ENCODE results near the gene PRF1. TPM values are rescaled to one million over a fixed set of nuclear protein-coding genes. Genes with fewer than 3 reads are reported as not detected.

PRF1 gene
- total and polyA plus RNA-seq, 2 donors (not counting 1 experiment from before 2014, with no cell fraction given): 1.0 to 1.9 TPM

DNA sequence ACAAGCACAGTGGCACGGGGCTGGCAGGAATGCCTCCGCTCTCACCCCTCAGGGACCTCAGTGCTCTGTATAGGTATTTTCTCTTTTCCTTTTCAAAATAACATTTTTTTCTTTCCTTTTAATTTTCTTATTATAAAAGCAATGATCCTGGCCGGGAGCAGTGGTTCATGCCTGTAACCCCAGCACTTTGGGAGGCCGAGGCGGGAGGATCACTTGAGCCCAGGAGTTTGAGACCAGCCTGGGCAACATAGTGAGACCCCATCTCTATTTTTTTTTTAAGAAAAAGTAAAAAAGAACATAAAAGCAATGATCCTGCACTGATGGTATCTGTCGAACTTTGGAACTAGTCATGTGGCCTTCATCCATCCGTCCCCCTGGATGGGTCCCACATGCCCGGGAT is 3.2 kb downstream of the PRF1 start:
- Histone ChIP-seq H3K27ac (ENCODE audit: low read length in 2 of 2) (no peak overlapping the region), H3K4me2 (replicated peaks; ENCODE audit: low read depth, low read length, poor library complexity, severe bottlenecking) (no peak overlapping the region), H3K27me3 (replicated peaks in 1 of 4; ENCODE audit: control extremely low read depth in 1 of 4, control insufficient read depth in 3 of 4, insufficient read depth in 4 of 4, low read length in 3 of 4) (no peaks in the 10 kb centered on the region), H3K9ac (ENCODE audit: low read length) (no peak overlapping the region), H4K20me1 (ENCODE audit: control insufficient read depth, insufficient read depth, low read length, poor library complexity, severe bottlenecking) (no peaks in the 10 kb centered on the region), H3K79me2 (ENCODE audit: control insufficient read depth, insufficient read depth, low read length) (no peaks in the 10 kb centered on the region), H3K9me3 (ENCODE audit: control extremely low read depth in 1 of 3, control insufficient read depth in 2 of 3, insufficient read depth in 1 of 3, low read length in 2 of 3) (no peaks in the 10 kb centered on the region), H2AFZ (ENCODE audit: insufficient read depth, low read depth, low read length, poor library complexity, severe bottlenecking) (no peak overlapping the region), H3K4me3 (ENCODE audit: control extremely low read depth in 1 of 5, extremely low read depth in 1 of 5, insufficient read depth in 1 of 5, low read depth in 2 of 5, low read length in 4 of 5) (no peak overlapping the region), H3K4me1 (ENCODE audit: control insufficient read depth in 2 of 2, insufficient read depth in 2 of 2, low read length in 2 of 2) (no peaks in the 10 kb centered on the region), H3K36me3 (replicated peaks in 1 of 2; ENCODE audit: control extremely low read depth in 1 of 2, control insufficient read depth in 1 of 2, extremely low read depth in 1 of 2, insufficient read depth in 2 of 2, low read length in 1 of 2) (no peaks in the 10 kb centered on the region)
- Mint-ChIP-seq H3K9me3 (ENCODE audit: insufficient read depth) (no peaks in the 10 kb centered on the region), H3K27ac (no peak overlapping the region), H3K4me1 (no peaks in the 10 kb centered on the region), H3K4me3 (no peak overlapping the region), H3K27me3 (peaks cover 3% of the 10 kb centered on the region)
- 91% methylated on average over 4 of the region's 8 CpGs for WGBS (ENCODE audit: insufficient coverage)
- no peak for DNase-seq
- no peak for ATAC-seq (ENCODE audit: low read depth)
- ChIA-PET POLR2A (no interaction called here), CTCF (no interaction called here)
- intact Hi-C loops (cut with micrococcal nuclease): no loop called here
- TF ChIP-seq, protein P1, sequence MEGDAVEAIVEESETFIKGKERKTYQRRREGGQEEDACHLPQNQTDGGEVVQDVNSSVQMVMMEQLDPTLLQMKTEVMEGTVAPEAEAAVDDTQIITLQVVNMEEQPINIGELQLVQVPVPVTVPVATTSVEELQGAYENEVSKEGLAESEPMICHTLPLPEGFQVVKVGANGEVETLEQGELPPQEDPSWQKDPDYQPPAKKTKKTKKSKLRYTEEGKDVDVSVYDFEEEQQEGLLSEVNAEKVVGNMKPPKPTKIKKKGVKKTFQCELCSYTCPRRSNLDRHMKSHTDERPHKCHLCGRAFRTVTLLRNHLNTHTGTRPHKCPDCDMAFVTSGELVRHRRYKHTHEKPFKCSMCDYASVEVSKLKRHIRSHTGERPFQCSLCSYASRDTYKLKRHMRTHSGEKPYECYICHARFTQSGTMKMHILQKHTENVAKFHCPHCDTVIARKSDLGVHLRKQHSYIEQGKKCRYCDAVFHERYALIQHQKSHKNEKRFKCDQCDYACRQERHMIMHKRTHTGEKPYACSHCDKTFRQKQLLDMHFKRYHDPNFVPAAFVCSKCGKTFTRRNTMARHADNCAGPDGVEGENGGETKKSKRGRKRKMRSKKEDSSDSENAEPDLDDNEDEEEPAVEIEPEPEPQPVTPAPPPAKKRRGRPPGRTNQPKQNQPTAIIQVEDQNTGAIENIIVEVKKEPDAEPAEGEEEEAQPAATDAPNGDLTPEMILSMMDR (IDR thresholded peaks at IDR 0.05): no peak
- no peak for TF ChIP-seq EZH2 (IDR thresholded peaks at IDR 0.05; ENCODE audit: borderline replicate concordance, insufficient read depth, low read depth, low read length, poor library complexity, severe bottlenecking)

DNA sequence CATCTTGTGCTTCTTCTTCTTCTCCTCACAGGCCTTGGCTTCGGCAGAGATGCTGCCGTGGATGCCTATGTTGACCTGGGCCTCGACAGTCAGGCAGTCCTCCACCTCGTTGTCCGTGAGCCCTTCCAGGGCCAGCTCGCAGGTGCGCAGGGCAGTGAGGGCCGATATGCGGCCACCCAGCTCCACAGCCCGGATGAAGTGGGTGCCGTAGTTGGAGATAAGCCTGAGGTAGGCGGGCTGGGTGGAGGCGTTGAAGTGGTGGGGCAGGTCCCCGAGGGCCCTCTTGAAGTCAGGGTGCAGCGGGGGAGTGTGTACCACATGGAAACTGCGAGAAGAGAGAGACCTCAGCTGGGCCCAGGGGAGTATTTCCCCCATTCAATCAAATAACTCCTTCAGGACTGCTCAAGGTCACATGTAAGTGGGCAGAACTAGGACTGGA is 3.7 kb downstream of the PRF1 start:
- Histone ChIP-seq H3K4me1 (ENCODE audit: control insufficient read depth in 2 of 2, insufficient read depth in 2 of 2, low read length in 2 of 2) (no peaks in the 10 kb centered on the region), H2AFZ (ENCODE audit: insufficient read depth, low read depth, low read length, poor library complexity, severe bottlenecking) (no peak overlapping the region), H3K4me3 (ENCODE audit: control extremely low read depth in 1 of 5, extremely low read depth in 1 of 5, insufficient read depth in 1 of 5, low read depth in 2 of 5, low read length in 4 of 5) (no peak overlapping the region), H3K9me3 (ENCODE audit: control extremely low read depth in 1 of 3, control insufficient read depth in 2 of 3, insufficient read depth in 1 of 3, low read length in 2 of 3) (no peaks in the 10 kb centered on the region), H3K79me2 (ENCODE audit: control insufficient read depth, insufficient read depth, low read length) (no peaks in the 10 kb centered on the region), H3K27me3 (replicated peaks in 1 of 4; ENCODE audit: control extremely low read depth in 1 of 4, control insufficient read depth in 3 of 4, insufficient read depth in 4 of 4, low read length in 3 of 4) (no peaks in the 10 kb centered on the region), H3K4me2 (replicated peaks; ENCODE audit: low read depth, low read length, poor library complexity, severe bottlenecking) (no peak overlapping the region), H4K20me1 (ENCODE audit: control insufficient read depth, insufficient read depth, low read length, poor library complexity, severe bottlenecking) (no peaks in the 10 kb centered on the region), H3K27ac (ENCODE audit: low read length in 2 of 2) (no peak overlapping the region), H3K36me3 (replicated peaks in 1 of 2; ENCODE audit: control extremely low read depth in 1 of 2, control insufficient read depth in 1 of 2, extremely low read depth in 1 of 2, insufficient read depth in 2 of 2, low read length in 1 of 2) (no peaks in the 10 kb centered on the region), H3K9ac (ENCODE audit: low read length) (no peak overlapping the region)
- Mint-ChIP-seq H3K4me1 (no peaks in the 10 kb centered on the region), H3K9me3 (ENCODE audit: insufficient read depth) (no peaks in the 10 kb centered on the region), H3K27ac (no peak overlapping the region), H3K4me3 (no peak overlapping the region), H3K27me3 (peaks cover 3% of the 10 kb centered on the region)
- POLR2A ChIA-PET: no interaction called here
- TF ChIP-seq, protein P1 (IDR thresholded peaks at IDR 0.05): no peak
- no peak for TF ChIP-seq EZH2 (IDR thresholded peaks at IDR 0.05; ENCODE audit: borderline replicate concordance, insufficient read depth, low read depth, low read length, poor library complexity, severe bottlenecking)
- CTCF ChIA-PET: no interaction called here
- DNase-seq: no peak
- no peak for ATAC-seq (ENCODE audit: low read depth)
- 72% methylated on average over 11 of the region's 16 CpGs for WGBS (ENCODE audit: insufficient coverage)
- intact Hi-C loops (cut with micrococcal nuclease): no loop called here
